A549 (cell line): ENCODE measurements around the gene PLPPR1. TPM values are rescaled to one million over a fixed set of nuclear protein-coding genes. Genes with fewer than 3 reads are reported as not detected.
A peak's percentile ranks its signal among the peaks of the same experiment; 100 is the strongest.

Experiments
- ATAC-seq, 2 experiments: fragments of 200-7000 bp in 1 of 2; fragments of >200 bp in 1 of 2; cut with Nextera tagmentation in 1 of 2; cut with Tn5 transposase in 1 of 2; 3 replicates each; pipeline versions ENCODE4 v1.8.0 to v1.9.1; 2018 to 2020; ENCODE audit warnings: mild to moderate bottlenecking in 1 of 2, moderate library complexity in 1 of 2
- CTCF ChIA-PET: fragments of 300-600 bp; sonication (Branson Sonifier 250); formaldehyde crosslinking; extraction: SDS; loops from one replicate; lab custom pipeline; 2021; ENCODE audit warnings: antibody characterized with exemption, inconsistent platforms; lab: Yijun Ruan, JAX
- POLR2A ChIA-PET: fragments of 350-600 bp; formaldehyde crosslinking; extraction: SDS; loops from one replicate; lab custom pipeline; 2021; ENCODE audit warnings: antibody characterized with exemption, inconsistent platforms; lab: Yijun Ruan, JAX
- DNase-seq, 2 experiments: peaks; one replicate each; pipeline versions ENCODE4 v3.0.0 to v3.0.0-alpha.2; 2011 to 2016; ENCODE audit warnings: low read depth in 1 of 2, low spot score in 1 of 2
- FAIRE-seq: peaks from 2 replicates; lab custom pipeline; 2011; peaks lifted over from hg19 to GRCh38; lab: Jason Lieb, UNC
- H3K27ac ChIP-seq, 2 experiments: fragments of >200 bp; sonication (Bioruptor Twin); formaldehyde crosslinking; 3 replicates each; pipeline ENCODE4 v1.5.1; 2016 to 2017
- H3K4me1 ChIP-seq: fragments of >200 bp; sonication (Bioruptor Twin); formaldehyde crosslinking; 3 replicates; pipeline ENCODE4 v1.6.1; 2016
- H3K4me2 ChIP-seq: fragments of >200 bp; sonication (Bioruptor Twin); formaldehyde crosslinking; 3 replicates; pipeline ENCODE4 v1.6.1; 2016
- H3K4me3 ChIP-seq: fragments of >200 bp; sonication (Bioruptor Twin); formaldehyde crosslinking; 3 replicates; pipeline ENCODE4 v1.5.1; 2016
- H3K9me3 ChIP-seq: fragments of >200 bp; sonication (Bioruptor Twin); formaldehyde crosslinking; 3 replicates; pipeline ENCODE4 v1.6.1; 2016
- ATOH8 ChIP-seq: fragments of 250-450 bp; sonication (Bioruptor Pico); IDR thresholded peaks from 2 replicates; pipeline ENCODE4 v1.5.0; 2020; ENCODE audit warnings: low read depth, mild to moderate bottlenecking, moderate library complexity
- BCL3 ChIP-seq: fragments of >200 bp; sonication (Bioruptor Twin); formaldehyde crosslinking; IDR thresholded peaks from 3 replicates; pipeline ENCODE4 v1.6.1; 2016
- CBX2 ChIP-seq: fragments of 200-600 bp; sonication (generic); IDR thresholded peaks from 2 replicates; pipeline ENCODE4 v1.6.1; 2016; ENCODE audit warnings: low read depth, mild to moderate bottlenecking, borderline replicate concordance
- CBX8 ChIP-seq: fragments of 200-600 bp; sonication (generic); IDR thresholded peaks from 2 replicates; pipeline ENCODE4 v1.6.1; 2016
- CEBPB ChIP-seq, 2 experiments: fragments of >200 bp in 1 of 2; sonication (Bioruptor Twin) in 1 of 2; formaldehyde crosslinking in 1 of 2; IDR thresholded peaks; 2 replicates each; pipeline ENCODE4 v1.6.1; 2012 to 2016
- EHF ChIP-seq: fragments of 250-450 bp; sonication (Bioruptor Pico); IDR thresholded peaks from 2 replicates; pipeline ENCODE4 v1.5.0; 2020; ENCODE audit warnings: mild to moderate bottlenecking
- ELK1 ChIP-seq: fragments of 150-350 bp; IDR thresholded peaks from 2 replicates; pipeline ENCODE4 v1.6.1; 2014; ENCODE audit warnings: low read depth, mild to moderate bottlenecking, low read length
- EP300 ChIP-seq, 2 experiments: fragments of >200 bp; sonication (Bioruptor Twin); formaldehyde crosslinking; IDR thresholded peaks; 2 replicates in 1 of 2; 3 replicates in 1 of 2; pipeline ENCODE4 v1.6.1; 2016 to 2017
- ESRRA ChIP-seq: fragments of 150-350 bp; IDR thresholded peaks from 2 replicates; pipeline ENCODE4 v1.6.1; 2014; ENCODE audit warnings: mild to moderate bottlenecking, low read length, borderline replicate concordance
- FOSL2 ChIP-seq, 2 experiments: fragments of 450-650 bp in 1 of 2; fragments of >200 bp in 1 of 2; sonication (Bioruptor Twin) in 1 of 2; formaldehyde crosslinking; IDR thresholded peaks; 2 replicates each; pipeline versions ENCODE4 v1.5.0 to v1.6.1; 2016 to 2020; ENCODE audit warnings: mild to moderate bottlenecking in 1 of 2, moderate library complexity in 1 of 2
- FOXS1 ChIP-seq: fragments of 250-450 bp; sonication (Bioruptor Pico); IDR thresholded peaks from 2 replicates; pipeline ENCODE4 v1.5.0; 2020; ENCODE audit warnings: mild to moderate bottlenecking, moderate library complexity
- GATA3 ChIP-seq: IDR thresholded peaks from 2 replicates; pipeline ENCODE4 v1.6.1; 2012; ENCODE audit warnings: borderline replicate concordance
- HMGXB4 ChIP-seq: fragments of 250-450 bp; sonication (Bioruptor Pico); IDR thresholded peaks from 2 replicates; pipeline ENCODE4 v1.5.0; 2021; ENCODE audit warnings: mild to moderate bottlenecking, moderate library complexity, borderline replicate concordance
- HOXB13 ChIP-seq: fragments of 250-450 bp; sonication (Bioruptor Pico); IDR thresholded peaks from 2 replicates; pipeline ENCODE4 v1.5.0; 2020; ENCODE audit warnings: low read depth, mild to moderate bottlenecking, moderate library complexity
- JUN ChIP-seq, 2 experiments: fragments of >200 bp; sonication (Bioruptor Twin); formaldehyde crosslinking; IDR thresholded peaks; 2 replicates in 1 of 2; 3 replicates in 1 of 2; pipeline ENCODE4 v1.6.1; 2016 to 2017
- JUNB ChIP-seq: fragments of >200 bp; sonication (Bioruptor Twin); formaldehyde crosslinking; IDR thresholded peaks from 2 replicates; pipeline ENCODE4 v1.6.1; 2016
- KDM1A ChIP-seq: fragments of 200-600 bp; sonication (generic); IDR thresholded peaks from 2 replicates; pipeline ENCODE4 v1.6.1; 2016; ENCODE audit warnings: low read depth, mild to moderate bottlenecking
- MAFK ChIP-seq: fragments of 450-650 bp; IDR thresholded peaks from 2 replicates; pipeline ENCODE4 v1.6.1; 2014; ENCODE audit not compliant: partially characterized antibody
- MAZ ChIP-seq: fragments of 150-350 bp; IDR thresholded peaks from 2 replicates; pipeline ENCODE4 v1.6.1; 2014; ENCODE audit warnings: antibody characterized with exemption, low read depth, low read length, borderline replicate concordance
- NPAS2 ChIP-seq: fragments of 250-450 bp; sonication (Bioruptor Pico); IDR thresholded peaks from 2 replicates; pipeline ENCODE4 v1.8.0; 2022; ENCODE audit warnings: mild to moderate bottlenecking, moderate library complexity, borderline replicate concordance
- PHF8 ChIP-seq: fragments of 200-600 bp; sonication (generic); IDR thresholded peaks from 2 replicates; pipeline ENCODE4 v1.6.1; 2016; ENCODE audit warnings: low read depth, mild to moderate bottlenecking, antibody characterized with exemption, moderate library complexity, borderline replicate concordance
- POLR2A ChIP-seq: IDR thresholded peaks from 2 replicates; pipeline ENCODE4 v1.6.1; 2012; ENCODE audit warnings: mild to moderate bottlenecking, low read length
- POLR2AphosphoS2 ChIP-seq: conservative IDR thresholded peaks from 2 replicates; pipeline ENCODE4 v1.6.1; 2012; ENCODE audit warnings: low read length, improper control_type of control experiment, inconsistent platforms
- RAD21 ChIP-seq, 2 experiments: fragments of >200 bp in 1 of 2; sonication (Bioruptor Twin) in 1 of 2; formaldehyde crosslinking in 1 of 2; IDR thresholded peaks in 1 of 2; conservative IDR thresholded peaks in 1 of 2; 2 replicates in 1 of 2; 3 replicates in 1 of 2; pipeline ENCODE4 v1.6.1; 2012 to 2018; ENCODE audit warnings: inconsistent platforms in 1 of 2
- RFX5 ChIP-seq: fragments of 450-650 bp; IDR thresholded peaks from 2 replicates; pipeline ENCODE4 v1.7.1; 2014; ENCODE audit warnings: antibody characterized with exemption, mild to moderate bottlenecking, moderate library complexity
- RNF2 ChIP-seq: fragments of 200-600 bp; sonication (generic); IDR thresholded peaks from 2 replicates; pipeline ENCODE4 v1.6.1; 2016; ENCODE audit warnings: low read depth, mild to moderate bottlenecking, antibody characterized with exemption, moderate library complexity, borderline replicate concordance
- SMC3 ChIP-seq: fragments of >200 bp; sonication (Bioruptor Twin); formaldehyde crosslinking; IDR thresholded peaks from 3 replicates; pipeline ENCODE4 v1.6.1; 2018; ENCODE audit warnings: inconsistent platforms
- SREBF2 ChIP-seq: fragments of 450-650 bp; IDR thresholded peaks from 2 replicates; pipeline ENCODE4 v1.6.1; 2014; ENCODE audit warnings: mild to moderate bottlenecking, moderate library complexity
- TFCP2L1 ChIP-seq: fragments of 250-450 bp; sonication (Bioruptor Pico); IDR thresholded peaks from 2 replicates; pipeline ENCODE4 v1.5.0; 2021; ENCODE audit warnings: mild to moderate bottlenecking
- TP53 ChIP-seq: fragments of 250-450 bp; sonication (Bioruptor Pico); IDR thresholded peaks from 2 replicates; pipeline ENCODE4 v1.5.0; 2021; ENCODE audit warnings: mild to moderate bottlenecking, moderate library complexity
- ZC3H11A ChIP-seq: fragments of 450-650 bp; IDR thresholded peaks from 2 replicates; pipeline ENCODE4 v1.6.1; 2014; ENCODE audit warnings: antibody characterized with exemption, mild to moderate bottlenecking
- ZFP36 ChIP-seq: fragments of 450-650 bp; IDR thresholded peaks from 2 replicates; pipeline ENCODE4 v1.6.1; 2014; ENCODE audit warnings: borderline replicate concordance; ENCODE audit not compliant: partially characterized antibody
- ZNF302 ChIP-seq: fragments of 250-450 bp; sonication (Bioruptor Pico); IDR thresholded peaks from 2 replicates; pipeline ENCODE4 v1.9.0; 2021; ENCODE audit warnings: inconsistent platforms, mild to moderate bottlenecking, moderate library complexity
- ZSCAN20 ChIP-seq: fragments of 250-450 bp; sonication (Bioruptor Pico); IDR thresholded peaks from 2 replicates; pipeline ENCODE4 v1.8.0; 2022; ENCODE audit warnings: mild to moderate bottlenecking, moderate library complexity
- WGBS: methylation state at CpG from one replicate; pipeline ENCODE4 v1.1.6; 2017; ENCODE audit errors: missing lambda C conversion rate; 5-methylcytosine and 5-hydroxymethylcytosine counted together
- polyA plus RNA-seq, 4 experiments: library from polyadenylated mRNA; depleted of rRNA in 3 of 4; stranded (reverse); fragments of >200 nt; fragmentation: RNase III in 1 of 4; extraction: RNeasy Plus Mini Kit Qiagen cat#74134 plus additional on column Dnase treatment in 1 of 4; gene quantifications; 2 replicates in 3 of 4; 3 replicates in 1 of 4; pipeline ENCODE4 v1.2.3, GENCODE V29; 2011 to 2017
- TF ChIP-seq, protein P1 (sequence below): fragments of 450-650 bp; IDR thresholded peaks from 2 replicates; pipeline ENCODE4 v1.6.1; 2014; ENCODE audit warnings: antibody characterized with exemption
- TF ChIP-seq, protein P2 (sequence below): fragments of >200 bp; sonication (Bioruptor Twin); formaldehyde crosslinking; IDR thresholded peaks from 2 replicates; pipeline ENCODE4 v1.6.1; 2016

The PLPPR1 gene
- polyA plus RNA-seq, 2 of the 4 experiments (the other 2 are of a cell fraction): 0.06 to 1.2 TPM

DNA sequence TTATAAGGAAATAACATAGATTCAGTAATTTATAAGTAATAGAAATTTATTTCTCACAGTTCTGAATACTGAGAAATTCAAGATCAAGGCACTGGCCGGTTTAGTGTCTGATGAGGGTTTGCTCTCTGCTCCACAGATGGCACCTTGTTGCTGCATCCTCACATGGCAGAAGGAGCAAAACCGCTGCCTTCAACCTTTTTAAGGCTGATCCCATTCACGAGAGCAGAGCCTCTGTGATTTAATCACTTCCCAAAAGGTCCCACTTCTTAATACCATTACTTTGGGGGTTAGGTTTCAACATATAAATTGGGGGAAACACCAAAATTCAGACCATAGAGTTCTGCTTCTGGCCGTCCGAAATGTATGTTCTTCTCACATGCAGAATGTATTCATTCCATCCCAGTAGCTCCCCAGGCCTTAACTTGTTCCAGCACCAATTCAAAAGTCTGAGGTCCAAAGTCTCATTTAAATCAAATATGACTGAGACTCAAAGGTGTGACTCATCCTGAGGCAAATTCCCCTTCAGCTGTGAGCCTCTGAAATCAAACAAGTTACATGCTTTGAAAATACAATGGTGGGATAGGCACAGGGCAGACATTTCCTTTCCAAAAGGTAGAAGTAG is 325.7 kb downstream of the PLPPR1 start:
- peak overlapping the region; percentile 74 for H3K4me2 ChIP-seq
- 14% methylated on average over 5 of the region's 5 CpGs for WGBS
- ATAC-seq: peak; percentile 94 to 96
- TF ChIP-seq ELK1 (no peak), JUN (IDR thresholded peaks at IDR 0.05) (peak in 1 of 2 experiments; percentile 41; a peak in 1 of 5 replicates), ESRRA (no peak), JUNB (peak; percentile 57), RNF2 (no peak), GATA3 (no peak; the same call in 1 of the 2 replicates), RFX5 (no peak), TP53 (no peak), POLR2A (no peak), NPAS2 (CRISPR knock-in tag) (no peak), RAD21 (conservative IDR thresholded peaks at IDR 0.05 in 1 of 2, IDR thresholded peaks at IDR 0.05 in 1 of 2) (peak in 1 of 2 experiments; percentile 33; a peak in 1 of 5 replicates), ZC3H11A (no peak), TFCP2L1 (no peak), ATOH8 (CRISPR knock-in tag) (no peak), KDM1A (no peak), FOXS1 (CRISPR knock-in tag) (no peak), MAZ (no peak), EHF (CRISPR knock-in tag) (no peak), BCL3 (no peak), CBX8 (no peak), HOXB13 (CRISPR knock-in tag) (no peak), EP300 (IDR thresholded peaks at IDR 0.05) (peak in 1 of 2 experiments; percentile 41; a peak in 2 of 5 replicates), POLR2AphosphoS2 (no peak), CEBPB (IDR thresholded peaks at IDR 0.05) (peak in 1 of 2 experiments; percentile 15; a peak in 1 of 4 replicates), PHF8 (no peak), MAFK (no peak), HMGXB4 (CRISPR knock-in tag) (no peak), ZSCAN20 (no peak), SMC3 (peak; percentile 32; the same call in 2 of the 3 replicates), CBX2 (no peak), SREBF2 (no peak), ZFP36 (no peak), FOSL2 (IDR thresholded peaks at IDR 0.05) (peak; percentile 67), FOSL2 (CRISPR knock-in tag; IDR thresholded peaks at IDR 0.05) (peak; percentile 95), ZNF302 (CRISPR knock-in tag) (no peak)
- TF ChIP-seq, protein P1, sequence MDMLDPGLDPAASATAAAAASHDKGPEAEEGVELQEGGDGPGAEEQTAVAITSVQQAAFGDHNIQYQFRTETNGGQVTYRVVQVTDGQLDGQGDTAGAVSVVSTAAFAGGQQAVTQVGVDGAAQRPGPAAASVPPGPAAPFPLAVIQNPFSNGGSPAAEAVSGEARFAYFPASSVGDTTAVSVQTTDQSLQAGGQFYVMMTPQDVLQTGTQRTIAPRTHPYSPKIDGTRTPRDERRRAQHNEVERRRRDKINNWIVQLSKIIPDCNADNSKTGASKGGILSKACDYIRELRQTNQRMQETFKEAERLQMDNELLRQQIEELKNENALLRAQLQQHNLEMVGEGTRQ: no peak
- TF ChIP-seq, protein P2, sequence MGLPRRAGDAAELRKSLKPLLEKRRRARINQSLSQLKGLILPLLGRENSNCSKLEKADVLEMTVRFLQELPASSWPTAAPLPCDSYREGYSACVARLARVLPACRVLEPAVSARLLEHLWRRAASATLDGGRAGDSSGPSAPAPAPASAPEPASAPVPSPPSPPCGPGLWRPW: no peak

More for the DNA sequence above, 325.7 kb downstream of the PLPPR1 start:
- POLR2A ChIA-PET: interaction anchor here (1.0 kb wide), 1 partner anchor 30 kb away, joined by 3 read pairs; no protein-coding TSS in a partner anchor
- CTCF ChIA-PET: interaction anchor here (1.3 kb wide), 1 partner anchor 21 kb away, joined by 4 read pairs; no protein-coding TSS in a partner anchor
- peak overlapping the region; percentile 96 to 98 for H3K27ac ChIP-seq
- H3K4me3 ChIP-seq: no peak overlapping the region
- DNase-seq: peak; percentile 35 to 90
- H3K4me1 ChIP-seq: peaks cover 28% of the 10 kb centered on the region
- FAIRE-seq: peak; percentile 97
- H3K9me3 ChIP-seq: peaks cover 15% of the 10 kb centered on the region; the same call in 2 of the 3 replicates
